Measurements from ENCODE around the gene PDZD2.

GRCh38 chr5:31898036-31898632 is 259.2 kb downstream of the PDZD2 start:
- TF ChIP-seq CTCF (IDR thresholded peaks at IDR 0.05) (no peak), POLR2A (IDR thresholded peaks at IDR 0.05) (no peak)
